Neural progenitor cell (in vitro differentiated cells): ENCODE data around the gene CEP170B. TPM values are rescaled to one million over a fixed set of nuclear protein-coding genes. Genes with fewer than 3 reads are reported as not detected.
A peak's percentile ranks its signal among the peaks of the same experiment; 100 is the strongest.

Experiments
- DNase-seq: peaks from one replicate; pipeline ENCODE4 v3.0.0-alpha.2; 2016; ENCODE audit warnings: low spot score
- H2AFZ ChIP-seq: fragments of 200-600 bp; sonication (generic); replicated peaks from 2 replicates; pipeline ENCODE4 v1.6.1; 2016; ENCODE audit warnings: antibody characterized with exemption
- H3F3A ChIP-seq: fragments of 200-600 bp; sonication (generic); 2 replicates; pipeline ENCODE4 v1.6.1; 2016; ENCODE audit warnings: antibody characterized with exemption, low read depth
- H3K27ac ChIP-seq: fragments of 200-600 bp; sonication (generic); 2 replicates; pipeline ENCODE4 v1.5.1; 2016; ENCODE audit warnings: mild to moderate bottlenecking
- H3K27me3 ChIP-seq: fragments of 200-600 bp; sonication (generic); 2 replicates; pipeline ENCODE4 v1.6.1; 2016; ENCODE audit warnings: mild to moderate bottlenecking, moderate library complexity
- H3K36me3 ChIP-seq: fragments of 200-600 bp; sonication (generic); 2 replicates; pipeline ENCODE4 v1.5.1; 2016
- H3K4me1 ChIP-seq: fragments of 200-600 bp; sonication (generic); 2 replicates; pipeline ENCODE4 v1.6.1; 2016; ENCODE audit warnings: mixed run types
- H3K4me2 ChIP-seq: fragments of 200-600 bp; sonication (generic); 2 replicates; pipeline ENCODE4 v1.6.1; 2016
- H3K4me3 ChIP-seq: fragments of 200-600 bp; sonication (generic); 2 replicates; pipeline ENCODE4 v1.5.1; 2016
- H3K79me2 ChIP-seq: fragments of 200-600 bp; sonication (generic); 2 replicates; pipeline ENCODE4 v1.6.1; 2016; ENCODE audit warnings: low read depth
- H3K9ac ChIP-seq: fragments of 200-600 bp; sonication (generic); 2 replicates; pipeline ENCODE4 v1.6.1; 2016
- H3K9me3 ChIP-seq: fragments of 200-600 bp; sonication (generic); 2 replicates; pipeline ENCODE4 v1.5.1; 2016; ENCODE audit warnings: low read depth
- H4K20me1 ChIP-seq: fragments of 200-600 bp; sonication (generic); 2 replicates; pipeline ENCODE4 v1.6.1; 2016; ENCODE audit warnings: low read depth
- H3K27ac Mint-ChIP-seq: 3 replicates; pipeline ENCODE4 v1.8.0; 2021; ENCODE audit warnings: mixed read lengths
- H3K27me3 Mint-ChIP-seq: 2 replicates; pipeline ENCODE4 v1.8.0; 2022; ENCODE audit warnings: low read depth, mild to moderate bottlenecking, inconsistent platforms, moderate library complexity, mixed read lengths; ENCODE audit not compliant: insufficient read depth
- H3K36me3 Mint-ChIP-seq: 3 replicates; pipeline ENCODE4 v1.8.0; 2021; ENCODE audit warnings: mixed read lengths
- H3K4me1 Mint-ChIP-seq: 3 replicates; pipeline ENCODE4 v1.8.0; 2021; ENCODE audit warnings: mixed read lengths
- H3K4me3 Mint-ChIP-seq: 3 replicates; pipeline ENCODE4 v1.8.0; 2021; ENCODE audit warnings: mild to moderate bottlenecking, moderate library complexity, mixed read lengths
- H3K9me3 Mint-ChIP-seq: 3 replicates; pipeline ENCODE4 v1.8.0; 2020; ENCODE audit warnings: mixed read lengths
- EZH2 ChIP-seq: fragments of 200-600 bp; sonication (generic); IDR thresholded peaks from 2 replicates; pipeline ENCODE4 v1.6.1; 2017; ENCODE audit warnings: antibody characterized with exemption, mild to moderate bottlenecking, moderate library complexity
- EZH2phosphoT487 ChIP-seq: fragments of 200-600 bp; sonication (generic); IDR thresholded peaks from 2 replicates; pipeline ENCODE4 v1.6.1; 2017; ENCODE audit warnings: antibody characterized with exemption
- total RNA-seq: library from RNA; depleted of rRNA; stranded (reverse); fragments of >200 nt; gene quantifications from 2 replicates; pipeline ENCODE4 v1.2.3, GENCODE V29; 2015; ENCODE audit warnings: low replicate concordance
- TF ChIP-seq, protein P1 (sequence below): fragments of 200-600 bp; sonication (generic); IDR thresholded peaks from 2 replicates; pipeline ENCODE4 v1.5.1; 2017; ENCODE audit warnings: antibody characterized with exemption, mild to moderate bottlenecking

The CEP170B gene
- total RNA-seq, 1 donor from 2014 or later, result 3.0 TPM

- Histone ChIP-seq H3K4me3 (no peak overlapping the region), H4K20me1 (peaks cover 5% of the 10 kb centered on the region), H3K9ac (no peak overlapping the region), H3K4me1 (peaks cover 16% of the 10 kb centered on the region), H3K36me3 (no peaks in the 10 kb centered on the region), H3K79me2 (no peaks in the 10 kb centered on the region), H3K27ac (no peak overlapping the region), H3F3A (peaks cover 17% of the 10 kb centered on the region), H3K27me3 (peaks cover 26% of the 10 kb centered on the region), H3K9me3 (no peaks in the 10 kb centered on the region), H3K4me2 (no peak overlapping the region), H2AFZ (no peak overlapping the region)
- no peak overlapping the region for H3K27ac Mint-ChIP-seq
- no peak overlapping the region for H3K4me3 Mint-ChIP-seq
- no peaks in the 10 kb centered on the region for H3K9me3 Mint-ChIP-seq
- peaks cover 19% of the 10 kb centered on the region for H3K27me3 Mint-ChIP-seq
- DNase-seq, result no peak
- H3K36me3 Mint-ChIP-seq, result no peaks in the 10 kb centered on the region
- peaks cover 6% of the 10 kb centered on the region for H3K4me1 Mint-ChIP-seq
- TF ChIP-seq, protein P1, sequence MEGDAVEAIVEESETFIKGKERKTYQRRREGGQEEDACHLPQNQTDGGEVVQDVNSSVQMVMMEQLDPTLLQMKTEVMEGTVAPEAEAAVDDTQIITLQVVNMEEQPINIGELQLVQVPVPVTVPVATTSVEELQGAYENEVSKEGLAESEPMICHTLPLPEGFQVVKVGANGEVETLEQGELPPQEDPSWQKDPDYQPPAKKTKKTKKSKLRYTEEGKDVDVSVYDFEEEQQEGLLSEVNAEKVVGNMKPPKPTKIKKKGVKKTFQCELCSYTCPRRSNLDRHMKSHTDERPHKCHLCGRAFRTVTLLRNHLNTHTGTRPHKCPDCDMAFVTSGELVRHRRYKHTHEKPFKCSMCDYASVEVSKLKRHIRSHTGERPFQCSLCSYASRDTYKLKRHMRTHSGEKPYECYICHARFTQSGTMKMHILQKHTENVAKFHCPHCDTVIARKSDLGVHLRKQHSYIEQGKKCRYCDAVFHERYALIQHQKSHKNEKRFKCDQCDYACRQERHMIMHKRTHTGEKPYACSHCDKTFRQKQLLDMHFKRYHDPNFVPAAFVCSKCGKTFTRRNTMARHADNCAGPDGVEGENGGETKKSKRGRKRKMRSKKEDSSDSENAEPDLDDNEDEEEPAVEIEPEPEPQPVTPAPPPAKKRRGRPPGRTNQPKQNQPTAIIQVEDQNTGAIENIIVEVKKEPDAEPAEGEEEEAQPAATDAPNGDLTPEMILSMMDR, result no peak
These were observed 4.7 kb upstream of the CEP170B start for GRCh38 chr14:104860414-104860813.

GRCh38 chr14:104863131-104863862 is 1.8 kb upstream of the CEP170B start:
- no peak overlapping the region for H3K9ac ChIP-seq

GRCh38 chr14:104863923-104864266 is 1.2 kb upstream of the CEP170B start:
- Histone ChIP-seq H2AFZ (no peak overlapping the region), H3K9me3 (no peaks in the 10 kb centered on the region), H3K9ac (no peak overlapping the region), H3K4me3 (peak overlapping the region; percentile 64), H4K20me1 (peaks cover 27% of the 10 kb centered on the region), H3K4me1 (peaks cover 15% of the 10 kb centered on the region), H3K27ac (no peak overlapping the region), H3K4me2 (peak overlapping the region; percentile 98), H3K79me2 (peaks cover 16% of the 10 kb centered on the region), H3F3A (peaks cover 12% of the 10 kb centered on the region), H3K27me3 (peaks cover 40% of the 10 kb centered on the region), H3K36me3 (no peaks in the 10 kb centered on the region)
- TF ChIP-seq, protein P1, result no peak
- no peak for TF ChIP-seq EZH2phosphoT487
- no peak for TF ChIP-seq EZH2
- H3K36me3 Mint-ChIP-seq, result no peaks in the 10 kb centered on the region
- peaks cover 25% of the 10 kb centered on the region for H3K27me3 Mint-ChIP-seq
- H3K9me3 Mint-ChIP-seq, result no peaks in the 10 kb centered on the region
- no peak overlapping the region for H3K27ac Mint-ChIP-seq
- no peak for DNase-seq
- peak overlapping the region; percentile 63 for H3K4me3 Mint-ChIP-seq
- H3K4me1 Mint-ChIP-seq, result peaks cover 3% of the 10 kb centered on the region

More at GRCh38 chr14:104863131-104863862, 1.8 kb upstream of the CEP170B start:
- peak; percentile 1 for DNase-seq
- Histone ChIP-seq H3K36me3 (no peaks in the 10 kb centered on the region), H3K4me2 (no peak overlapping the region), H3K27me3 (peaks cover 40% of the 10 kb centered on the region), H2AFZ (no peak overlapping the region), H3K4me1 (peaks cover 15% of the 10 kb centered on the region), H3K9me3 (no peaks in the 10 kb centered on the region), H3K27ac (no peak overlapping the region), H3K4me3 (no peak overlapping the region), H3K79me2 (peaks cover 16% of the 10 kb centered on the region), H4K20me1 (peaks cover 27% of the 10 kb centered on the region), H3F3A (peaks cover 12% of the 10 kb centered on the region)
- H3K9me3 Mint-ChIP-seq, result no peaks in the 10 kb centered on the region
- TF ChIP-seq EZH2phosphoT487, result no peak
- TF ChIP-seq, protein P1, result no peak
- no peak for TF ChIP-seq EZH2
- H3K4me3 Mint-ChIP-seq, result peak overlapping the region; percentile 63
- peaks cover 25% of the 10 kb centered on the region for H3K27me3 Mint-ChIP-seq
- H3K36me3 Mint-ChIP-seq, result no peaks in the 10 kb centered on the region
- H3K27ac Mint-ChIP-seq, result no peak overlapping the region
- peaks cover 3% of the 10 kb centered on the region for H3K4me1 Mint-ChIP-seq
